A549 (cell line): ENCODE data around the gene SLC6A3. TPM values are rescaled to one million over a fixed set of nuclear protein-coding genes. Genes with fewer than 3 reads are reported as not detected.
A peak's percentile ranks its signal among the peaks of the same experiment; 100 is the strongest.

Source experiments
- ATAC-seq, 2 experiments: fragments of 200-7000 bp in 1 of 2; fragments of >200 bp in 1 of 2; cut with Nextera tagmentation in 1 of 2; cut with Tn5 transposase in 1 of 2; 3 replicates each; pipeline versions ENCODE4 v1.8.0 to v1.9.1; 2018 to 2020; ENCODE audit warnings: mild to moderate bottlenecking in 1 of 2, moderate library complexity in 1 of 2
- CTCF ChIA-PET: fragments of 300-600 bp; sonication (Branson Sonifier 250); formaldehyde crosslinking; extraction: SDS; loops from one replicate; lab custom pipeline; 2021; ENCODE audit warnings: antibody characterized with exemption, inconsistent platforms; lab: Yijun Ruan, JAX
- POLR2A ChIA-PET: fragments of 350-600 bp; formaldehyde crosslinking; extraction: SDS; loops from one replicate; lab custom pipeline; 2021; ENCODE audit warnings: antibody characterized with exemption, inconsistent platforms; lab: Yijun Ruan, JAX
- DNase-seq, 2 experiments: peaks; one replicate each; pipeline versions ENCODE4 v3.0.0 to v3.0.0-alpha.2; 2011 to 2016; ENCODE audit warnings: low read depth in 1 of 2, low spot score in 1 of 2
- FAIRE-seq: peaks from 2 replicates; lab custom pipeline; 2011; peaks lifted over from hg19 to GRCh38; lab: Jason Lieb, UNC
- H3K27ac ChIP-seq, 2 experiments: fragments of >200 bp; sonication (Bioruptor Twin); formaldehyde crosslinking; 3 replicates each; pipeline ENCODE4 v1.5.1; 2016 to 2017
- H3K4me1 ChIP-seq: fragments of >200 bp; sonication (Bioruptor Twin); formaldehyde crosslinking; 3 replicates; pipeline ENCODE4 v1.6.1; 2016
- H3K4me2 ChIP-seq: fragments of >200 bp; sonication (Bioruptor Twin); formaldehyde crosslinking; 3 replicates; pipeline ENCODE4 v1.6.1; 2016
- H3K4me3 ChIP-seq: fragments of >200 bp; sonication (Bioruptor Twin); formaldehyde crosslinking; 3 replicates; pipeline ENCODE4 v1.5.1; 2016
- H3K9me3 ChIP-seq: fragments of >200 bp; sonication (Bioruptor Twin); formaldehyde crosslinking; 3 replicates; pipeline ENCODE4 v1.6.1; 2016
- CBX2 ChIP-seq: fragments of 200-600 bp; sonication (generic); IDR thresholded peaks from 2 replicates; pipeline ENCODE4 v1.6.1; 2016; ENCODE audit warnings: low read depth, mild to moderate bottlenecking, borderline replicate concordance
- CBX8 ChIP-seq: fragments of 200-600 bp; sonication (generic); IDR thresholded peaks from 2 replicates; pipeline ENCODE4 v1.6.1; 2016
- CEBPB ChIP-seq, 2 experiments: fragments of >200 bp in 1 of 2; sonication (Bioruptor Twin) in 1 of 2; formaldehyde crosslinking in 1 of 2; IDR thresholded peaks; 2 replicates each; pipeline ENCODE4 v1.6.1; 2012 to 2016
- CHD2 ChIP-seq: fragments of 150-350 bp; IDR thresholded peaks from 2 replicates; pipeline ENCODE4 v1.6.1; 2014; ENCODE audit warnings: low read length; ENCODE audit not compliant: partially characterized antibody
- EHF ChIP-seq: fragments of 250-450 bp; sonication (Bioruptor Pico); IDR thresholded peaks from 2 replicates; pipeline ENCODE4 v1.5.0; 2020; ENCODE audit warnings: mild to moderate bottlenecking
- EP300 ChIP-seq, 2 experiments: fragments of >200 bp; sonication (Bioruptor Twin); formaldehyde crosslinking; IDR thresholded peaks; 2 replicates in 1 of 2; 3 replicates in 1 of 2; pipeline ENCODE4 v1.6.1; 2016 to 2017
- GATA3 ChIP-seq: IDR thresholded peaks from 2 replicates; pipeline ENCODE4 v1.6.1; 2012; ENCODE audit warnings: borderline replicate concordance
- HDAC2 ChIP-seq: fragments of 200-600 bp; sonication (generic); IDR thresholded peaks from 2 replicates; pipeline ENCODE4 v1.6.1; 2016
- HEYL ChIP-seq: fragments of 250-450 bp; sonication (Bioruptor Pico); IDR thresholded peaks from 2 replicates; pipeline ENCODE4 v1.8.0; 2021; ENCODE audit warnings: mild to moderate bottlenecking, moderate library complexity
- HOXA7 ChIP-seq: fragments of 250-450 bp; sonication (Bioruptor Pico); IDR thresholded peaks from 2 replicates; pipeline ENCODE4 v1.5.0; 2020; ENCODE audit warnings: mild to moderate bottlenecking, moderate library complexity
- HOXB13 ChIP-seq: fragments of 250-450 bp; sonication (Bioruptor Pico); IDR thresholded peaks from 2 replicates; pipeline ENCODE4 v1.5.0; 2020; ENCODE audit warnings: low read depth, mild to moderate bottlenecking, moderate library complexity
- JUNB ChIP-seq: fragments of >200 bp; sonication (Bioruptor Twin); formaldehyde crosslinking; IDR thresholded peaks from 2 replicates; pipeline ENCODE4 v1.6.1; 2016
- KDM1A ChIP-seq: fragments of 200-600 bp; sonication (generic); IDR thresholded peaks from 2 replicates; pipeline ENCODE4 v1.6.1; 2016; ENCODE audit warnings: low read depth, mild to moderate bottlenecking
- MAFK ChIP-seq: fragments of 450-650 bp; IDR thresholded peaks from 2 replicates; pipeline ENCODE4 v1.6.1; 2014; ENCODE audit not compliant: partially characterized antibody
- NFE2L2 ChIP-seq: fragments of 150-350 bp; conservative IDR thresholded peaks from 2 replicates; pipeline ENCODE4 v1.6.1; 2014; ENCODE audit warnings: low read length
- RCOR1 ChIP-seq: fragments of 150-350 bp; IDR thresholded peaks from 2 replicates; pipeline ENCODE4 v1.6.1; 2014; ENCODE audit warnings: antibody characterized with exemption, low read length, low read depth
- RFX5 ChIP-seq: fragments of 450-650 bp; IDR thresholded peaks from 2 replicates; pipeline ENCODE4 v1.7.1; 2014; ENCODE audit warnings: antibody characterized with exemption, mild to moderate bottlenecking, moderate library complexity
- RNF2 ChIP-seq: fragments of 200-600 bp; sonication (generic); IDR thresholded peaks from 2 replicates; pipeline ENCODE4 v1.6.1; 2016; ENCODE audit warnings: low read depth, mild to moderate bottlenecking, antibody characterized with exemption, moderate library complexity, borderline replicate concordance
- SMC3 ChIP-seq: fragments of >200 bp; sonication (Bioruptor Twin); formaldehyde crosslinking; IDR thresholded peaks from 3 replicates; pipeline ENCODE4 v1.6.1; 2018; ENCODE audit warnings: inconsistent platforms
- ZFP36 ChIP-seq: fragments of 450-650 bp; IDR thresholded peaks from 2 replicates; pipeline ENCODE4 v1.6.1; 2014; ENCODE audit warnings: borderline replicate concordance; ENCODE audit not compliant: partially characterized antibody
- ZNF302 ChIP-seq: fragments of 250-450 bp; sonication (Bioruptor Pico); IDR thresholded peaks from 2 replicates; pipeline ENCODE4 v1.9.0; 2021; ENCODE audit warnings: inconsistent platforms, mild to moderate bottlenecking, moderate library complexity
- ZSCAN20 ChIP-seq: fragments of 250-450 bp; sonication (Bioruptor Pico); IDR thresholded peaks from 2 replicates; pipeline ENCODE4 v1.8.0; 2022; ENCODE audit warnings: mild to moderate bottlenecking, moderate library complexity
- WGBS: methylation state at CpG from one replicate; pipeline ENCODE4 v1.1.6; 2017; ENCODE audit errors: missing lambda C conversion rate; 5-methylcytosine and 5-hydroxymethylcytosine counted together
- polyA plus RNA-seq, 4 experiments: library from polyadenylated mRNA; depleted of rRNA in 3 of 4; stranded (reverse); fragments of >200 nt; fragmentation: RNase III in 1 of 4; extraction: RNeasy Plus Mini Kit Qiagen cat#74134 plus additional on column Dnase treatment in 1 of 4; gene quantifications; 2 replicates in 3 of 4; 3 replicates in 1 of 4; pipeline ENCODE4 v1.2.3, GENCODE V29; 2011 to 2017
- TF ChIP-seq, protein P1 (sequence below): IDR thresholded peaks from 2 replicates; pipeline ENCODE4 v1.6.1; 2012
- TF ChIP-seq, protein P2 (sequence below): IDR thresholded peaks from 2 replicates; pipeline ENCODE4 v1.6.1; 2012
- TF ChIP-seq, protein P3 (sequence below): fragments of 450-650 bp; IDR thresholded peaks from 2 replicates; pipeline ENCODE4 v1.6.1; 2014; ENCODE audit warnings: antibody characterized with exemption
- TF ChIP-seq, protein P4 (sequence below): fragments of >200 bp; sonication (Bioruptor Twin); formaldehyde crosslinking; IDR thresholded peaks from 2 replicates; pipeline ENCODE4 v1.6.1; 2016

SLC6A3 gene
- polyA plus RNA-seq, 2 of the 4 experiments (the other 2 are of a cell fraction): 0.05 to 0.06 TPM

DNA sequence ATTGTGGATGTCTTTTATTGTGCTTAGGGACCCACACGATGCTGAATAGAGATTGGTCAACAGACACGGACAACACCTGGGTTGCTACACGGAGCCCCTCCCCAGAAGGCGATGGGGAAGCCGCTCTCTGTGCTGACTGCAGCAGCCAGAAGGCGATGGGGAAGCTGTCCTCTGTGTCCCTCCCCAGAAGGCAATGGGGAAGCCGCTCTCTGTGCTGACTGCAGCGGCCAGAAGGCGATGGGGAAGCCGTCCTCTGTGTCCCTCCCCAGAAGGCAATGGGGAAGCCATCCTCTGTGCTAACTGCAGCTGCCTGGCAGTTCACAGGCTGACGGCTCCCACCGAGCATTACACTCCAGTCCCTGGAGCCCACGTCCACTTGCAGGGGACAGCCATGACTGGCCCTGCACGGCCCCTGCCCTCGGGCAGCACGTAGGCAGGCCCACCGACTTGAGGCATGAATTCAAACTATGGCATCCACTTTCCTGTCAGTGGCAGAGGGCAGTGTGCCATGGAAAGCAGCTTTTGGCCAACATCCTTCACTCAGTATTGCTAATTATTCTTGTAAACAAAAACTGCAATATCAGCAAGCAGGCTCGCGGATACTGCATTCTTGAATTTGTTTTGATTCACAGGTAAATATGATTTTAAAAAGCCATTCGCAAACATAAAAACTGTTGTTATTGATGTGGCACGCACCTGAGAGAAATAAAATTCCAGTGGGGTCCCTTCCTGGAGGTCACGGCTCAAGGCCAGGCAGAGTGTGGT, 52.3 kb downstream of the SLC6A3 start:
- no peak overlapping the region for H3K4me3 ChIP-seq
- H3K27ac ChIP-seq: no peak overlapping the region
- no peaks in the 10 kb centered on the region for H3K4me1 ChIP-seq
- 22% methylated on average over 19 of the region's 22 CpGs for WGBS
- H3K9me3 ChIP-seq: no peaks in the 10 kb centered on the region
- ATAC-seq (peak in 1 of 2 experiments; percentile 16; a peak in 1 of 6 replicates), FAIRE-seq (no peak), DNase-seq (no peak)
- no peak overlapping the region for H3K4me2 ChIP-seq
- CTCF ChIA-PET: interaction anchor here (0.7 kb wide), 1 partner anchor 154 kb away, joined by 3 read pairs; no protein-coding TSS in a partner anchor
- peak; percentile 59 for TF ChIP-seq MAFK
- no peak for TF ChIP-seq EHF
- TF ChIP-seq ZSCAN20 (CRISPR knock-in tag): no peak
- no peak for TF ChIP-seq CBX2
- TF ChIP-seq, all 56 proteins: peak for 1
- POLR2A ChIA-PET: no interaction called here

DNA sequence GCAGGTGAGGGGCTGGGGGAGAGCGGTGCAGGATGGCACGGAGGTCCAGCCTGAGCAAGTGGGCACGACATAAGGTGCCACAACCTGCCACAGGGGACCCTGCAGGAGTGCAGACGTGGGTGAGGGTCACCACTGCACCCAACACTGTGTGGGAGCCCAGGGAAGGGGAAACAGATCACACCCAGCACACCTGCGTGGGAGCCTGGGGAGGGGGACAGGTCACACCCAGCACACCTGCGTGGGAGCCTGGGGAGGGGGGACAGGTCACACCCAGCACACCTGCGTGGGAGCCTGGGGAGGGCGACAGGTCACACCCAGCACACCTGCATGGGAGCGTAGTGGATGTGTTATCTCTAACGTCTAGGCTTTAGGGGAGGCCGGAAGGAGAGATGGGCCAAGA, 53.0 kb downstream of the SLC6A3 start:
- H3K4me2 ChIP-seq: no peak overlapping the region
- POLR2A ChIA-PET: no interaction called here
- H3K4me3 ChIP-seq: no peak overlapping the region
- no peak overlapping the region for H3K27ac ChIP-seq
- no peak for DNase-seq
- H3K4me1 ChIP-seq: no peaks in the 10 kb centered on the region
- no peak for TF ChIP-seq RCOR1
- no peak for TF ChIP-seq NFE2L2
- TF ChIP-seq, protein P1, sequence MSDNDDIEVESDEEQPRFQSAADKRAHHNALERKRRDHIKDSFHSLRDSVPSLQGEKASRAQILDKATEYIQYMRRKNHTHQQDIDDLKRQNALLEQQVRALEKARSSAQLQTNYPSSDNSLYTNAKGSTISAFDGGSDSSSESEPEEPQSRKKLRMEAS: no peak
- TF ChIP-seq SMC3: no peak
- TF ChIP-seq CEBPB (IDR thresholded peaks at IDR 0.05): no peak
- TF ChIP-seq RFX5: no peak
- no peak for TF ChIP-seq HOXB13 (CRISPR knock-in tag)
- TF ChIP-seq, protein P2, sequence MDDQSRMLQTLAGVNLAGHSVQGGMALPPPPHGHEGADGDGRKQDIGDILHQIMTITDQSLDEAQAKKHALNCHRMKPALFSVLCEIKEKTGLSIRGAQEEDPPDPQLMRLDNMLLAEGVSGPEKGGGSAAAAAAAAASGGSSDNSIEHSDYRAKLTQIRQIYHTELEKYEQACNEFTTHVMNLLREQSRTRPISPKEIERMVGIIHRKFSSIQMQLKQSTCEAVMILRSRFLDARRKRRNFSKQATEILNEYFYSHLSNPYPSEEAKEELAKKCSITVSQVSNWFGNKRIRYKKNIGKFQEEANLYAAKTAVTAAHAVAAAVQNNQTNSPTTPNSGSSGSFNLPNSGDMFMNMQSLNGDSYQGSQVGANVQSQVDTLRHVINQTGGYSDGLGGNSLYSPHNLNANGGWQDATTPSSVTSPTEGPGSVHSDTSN: no peak
- TF ChIP-seq, protein P3, sequence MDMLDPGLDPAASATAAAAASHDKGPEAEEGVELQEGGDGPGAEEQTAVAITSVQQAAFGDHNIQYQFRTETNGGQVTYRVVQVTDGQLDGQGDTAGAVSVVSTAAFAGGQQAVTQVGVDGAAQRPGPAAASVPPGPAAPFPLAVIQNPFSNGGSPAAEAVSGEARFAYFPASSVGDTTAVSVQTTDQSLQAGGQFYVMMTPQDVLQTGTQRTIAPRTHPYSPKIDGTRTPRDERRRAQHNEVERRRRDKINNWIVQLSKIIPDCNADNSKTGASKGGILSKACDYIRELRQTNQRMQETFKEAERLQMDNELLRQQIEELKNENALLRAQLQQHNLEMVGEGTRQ: no peak
- no peak for TF ChIP-seq GATA3
- TF ChIP-seq JUNB: no peak
- no peak for TF ChIP-seq HEYL
- TF ChIP-seq ZNF302: no peak
- no peak for TF ChIP-seq CHD2
- no peak for TF ChIP-seq CBX8
- TF ChIP-seq, protein P4, sequence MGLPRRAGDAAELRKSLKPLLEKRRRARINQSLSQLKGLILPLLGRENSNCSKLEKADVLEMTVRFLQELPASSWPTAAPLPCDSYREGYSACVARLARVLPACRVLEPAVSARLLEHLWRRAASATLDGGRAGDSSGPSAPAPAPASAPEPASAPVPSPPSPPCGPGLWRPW: no peak
- FAIRE-seq: no peak
- no peak for ATAC-seq
- WGBS: 22% methylated on average over 10 of the region's 11 CpGs
- no peaks in the 10 kb centered on the region for H3K9me3 ChIP-seq
- CTCF ChIA-PET: interaction anchor here (0.7 kb wide), 1 partner anchor 155 kb away, joined by 3 read pairs; no protein-coding TSS in a partner anchor

DNA sequence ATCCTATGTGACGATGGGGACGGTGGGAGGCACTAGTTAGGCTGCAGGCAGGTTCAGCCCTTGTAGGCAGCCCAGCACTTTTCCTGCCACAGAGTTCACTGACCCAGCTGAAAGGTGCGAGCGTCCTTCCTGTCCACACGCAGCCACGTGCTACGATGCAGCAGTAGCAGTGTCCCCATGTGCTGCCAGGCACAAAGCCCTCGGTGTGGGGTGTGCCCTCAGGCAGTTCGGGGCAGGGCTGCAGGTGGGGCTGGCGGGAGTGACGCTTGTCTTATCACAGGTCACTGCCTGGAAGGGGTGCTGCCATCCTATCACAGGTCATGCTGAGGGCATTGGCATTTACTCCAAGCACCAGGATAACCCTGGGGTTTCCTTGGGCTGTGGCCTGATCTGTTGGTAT, 53.5 kb downstream of the SLC6A3 start:
- 33% methylated on average over 10 of the region's 11 CpGs for WGBS
- ChIA-PET POLR2A (no interaction called here), CTCF (no interaction called here)
- TF ChIP-seq ZSCAN20 (CRISPR knock-in tag) (no peak), ZFP36 (no peak), HDAC2 (no peak), CBX2 (no peak), EP300 (IDR thresholded peaks at IDR 0.05) (no peak), HOXB13 (CRISPR knock-in tag) (no peak), KDM1A (no peak), RNF2 (no peak), GATA3 (no peak), HOXA7 (CRISPR knock-in tag) (no peak)
- DNase-seq (no peak), FAIRE-seq (no peak), ATAC-seq (no peak)
- H3K9me3 ChIP-seq: no peaks in the 10 kb centered on the region
- no peak overlapping the region for H3K4me2 ChIP-seq
- H3K4me1 ChIP-seq: 0 out of 3 replicates have a peak, but pooled peaks cover under 1% of the 10 kb centered on the region
- H3K4me3 ChIP-seq: no peak overlapping the region
- no peak overlapping the region for H3K27ac ChIP-seq
